NB4 (cell line): ENCODE data around the gene CTSO.

ENCODE experiments used
- DNase-seq: peaks from one replicate; pipeline ENCODE4 v3.0.0; 2010; ENCODE audit warnings: low read depth
- H3K4me3 ChIP-seq: one replicate; pipeline ENCODE4 v1.5.1; 2011; ENCODE audit warnings: mild to moderate bottlenecking, low read depth, low read length, moderate library complexity
- CTCF ChIP-seq: IDR thresholded peaks from one replicate; pipeline ENCODE4 v1.5.1; 2012; ENCODE audit warnings: low read depth, low read length
- MAX ChIP-seq: IDR thresholded peaks from 2 replicates; pipeline ENCODE4 v1.6.1; 2011; ENCODE audit warnings: low read depth, low read length
- MYC ChIP-seq: IDR thresholded peaks from 2 replicates; pipeline ENCODE4 v1.6.1; 2011; ENCODE audit warnings: low read depth, low read length
- POLR2A ChIP-seq: IDR thresholded peaks from 2 replicates; pipeline ENCODE4 v1.6.1; 2011; ENCODE audit warnings: mild to moderate bottlenecking; ENCODE audit not compliant: insufficient read length; ENCODE audit errors: extremely low read depth

CTSO gene

GRCh38 chr4:155961575-155961974, 7.9 kb upstream of the CTSO start:
- no peak overlapping the region for H3K4me3 ChIP-seq
- TF ChIP-seq POLR2A: no peak
- no peak for TF ChIP-seq CTCF
- no peak for TF ChIP-seq MYC
- no peak for TF ChIP-seq MAX
- no peak for DNase-seq

- no peak for DNase-seq
- TF ChIP-seq MAX: no peak
- TF ChIP-seq MYC: no peak
- TF ChIP-seq CTCF: no peak
- no peak for TF ChIP-seq POLR2A
- no peak overlapping the region for H3K4me3 ChIP-seq
Observed at GRCh38 chr4:155960522-155960921, 6.9 kb upstream of the CTSO start.

- H3K4me3 ChIP-seq: no peak overlapping the region
- DNase-seq: no peak
Observed at GRCh38 chr4:155959417-155959816, 5.8 kb upstream of the CTSO start.

GRCh38 chr4:155956461-155956860, 2.8 kb upstream of the CTSO start:
- H3K4me3 ChIP-seq: no peak overlapping the region
- TF ChIP-seq POLR2A (no peak), CTCF (no peak), MAX (no peak), MYC (no peak)
- DNase-seq: no peak

More at GRCh38 chr4:155959417-155959816, 5.8 kb upstream of the CTSO start:
- TF ChIP-seq POLR2A (no peak), MYC (no peak), CTCF (no peak), MAX (no peak)

GRCh38 chr4:155954939-155955338, 1.3 kb upstream of the CTSO start:
- TF ChIP-seq POLR2A (no peak), MAX (no peak), MYC (no peak)
- no peak for DNase-seq
- no peak overlapping the region for H3K4me3 ChIP-seq

- H3K4me3 ChIP-seq: peak overlapping the region; percentile 32
- TF ChIP-seq CTCF: no peak
- no peak for TF ChIP-seq MYC
- no peak for TF ChIP-seq POLR2A
- no peak for TF ChIP-seq MAX
- no peak for DNase-seq
Observed at GRCh38 chr4:155954118-155954685, 536 bp upstream of the CTSO start.
